GM03348 (cell line): ENCODE measurements around the gene MAP7D1.
A peak's percentile ranks its signal among the peaks of the same experiment; 100 is the strongest.

Source experiments
- DNase-seq: peaks from one replicate; pipeline ENCODE4 v3.0.0; 2012; ENCODE audit warnings: low spot score

The MAP7D1 gene

GRCh38 chr1:36126797-36127500 lies 29.0 kb upstream of the MAP7D1 start:
- no peak for DNase-seq

- DNase-seq, result peak; percentile 79
These were observed 27.6 kb upstream of the MAP7D1 start for GRCh38 chr1:36128126-36128904.

GRCh38 chr1:36128905-36129206 lies 27.1 kb upstream of the MAP7D1 start:
- no peak for DNase-seq

GRCh38 chr1:36132029-36132428 lies 23.9 kb upstream of the MAP7D1 start:
- DNase-seq, result no peak

GRCh38 chr1:36133484-36133883 lies 22.5 kb upstream of the MAP7D1 start:
- peak; percentile 96 for DNase-seq

- peak; percentile 10 for DNase-seq
These were observed 21.9 kb upstream of the MAP7D1 start for GRCh38 chr1:36134031-36134430.

GRCh38 chr1:36134505-36135329 lies 21.2 kb upstream of the MAP7D1 start:
- peak; percentile 73 for DNase-seq

- DNase-seq, result peak; percentile 2
These were observed 20.7 kb upstream of the MAP7D1 start for GRCh38 chr1:36135330-36135667.

GRCh38 chr1:36135796-36136195 lies 20.2 kb upstream of the MAP7D1 start:
- DNase-seq, result no peak

GRCh38 chr1:36136535-36136934 lies 19.4 kb upstream of the MAP7D1 start:
- peak; percentile 90 for DNase-seq

GRCh38 chr1:36137226-36137625 lies 18.7 kb upstream of the MAP7D1 start:
- DNase-seq, result peak; percentile 2

GRCh38 chr1:36137776-36138175 lies 18.2 kb upstream of the MAP7D1 start:
- no peak for DNase-seq

- DNase-seq, result no peak
These were observed 16.4 kb upstream of the MAP7D1 start for GRCh38 chr1:36139521-36139920.

GRCh38 chr1:36142121-36142520 lies 13.8 kb upstream of the MAP7D1 start:
- DNase-seq, result no peak

- DNase-seq, result no peak
These were observed 12.5 kb upstream of the MAP7D1 start for GRCh38 chr1:36143424-36143823.

- no peak for DNase-seq
These were observed 11.5 kb upstream of the MAP7D1 start for GRCh38 chr1:36144413-36144812.

GRCh38 chr1:36148821-36149236 lies 7.1 kb upstream of the MAP7D1 start:
- DNase-seq, result no peak

GRCh38 chr1:36149237-36149972 lies 6.6 kb upstream of the MAP7D1 start, which contains the start of gene TRAPPC3:
Gene TRAPPC3, minus strand, starts transcription at chr1:36149486. Its CDS starts 108 bp downstream, at chr1:36149378.
- DNase-seq, result peak; percentile 98

GRCh38 chr1:36149973-36150295 lies 6.0 kb upstream of the MAP7D1 start:
- DNase-seq, result no peak

GRCh38 chr1:36150296-36151133 lies 5.4 kb upstream of the MAP7D1 start:
- peak; percentile 94 for DNase-seq

- no peak for DNase-seq
These were observed 4.7 kb upstream of the MAP7D1 start for GRCh38 chr1:36151134-36151844.
